HG02763 (cell line): Measurements from ENCODE around the gene CDC42BPB.

Experiments
- ATAC-seq: cut with Tn5 transposase; IDR thresholded peaks from one replicate; pipeline ENCODE4 v1.9.1; 2021; ENCODE audit warnings: mild to moderate bottlenecking, moderate library complexity; ENCODE audit not compliant: unreplicated experiment

CDC42BPB gene

DNA sequence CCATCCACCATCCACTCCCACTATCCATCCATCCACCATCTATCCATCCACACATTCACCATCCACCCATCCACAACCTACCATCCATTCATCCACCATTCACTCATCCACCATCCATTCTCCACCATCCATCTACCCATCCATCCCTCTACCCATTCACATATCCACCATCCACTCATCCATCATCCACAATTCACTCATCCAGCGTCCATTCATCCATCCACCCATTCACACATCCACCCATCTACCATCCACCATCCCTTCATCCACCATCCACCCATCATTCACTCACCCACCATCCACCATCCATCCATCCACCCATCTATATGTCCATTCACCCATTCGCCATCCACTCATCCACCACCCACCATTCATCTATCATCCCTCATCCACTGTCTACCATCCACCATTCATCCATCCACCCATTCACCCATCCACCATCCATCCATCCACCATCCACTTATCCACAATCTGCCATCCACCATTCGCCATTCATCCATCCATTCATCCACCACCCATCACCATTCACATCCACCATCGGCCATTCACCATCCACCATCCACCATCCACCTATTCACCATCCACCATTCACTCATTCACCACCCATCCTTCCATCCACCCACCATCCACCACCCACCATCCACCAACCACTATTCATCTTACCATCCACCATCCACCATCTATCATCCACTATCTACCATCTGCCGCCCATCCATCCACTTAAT lies 136.9 kb downstream of the CDC42BPB start:
- no peak for ATAC-seq

GRCh38 chr14:102918438-102918837 lies 138.9 kb downstream of the CDC42BPB start:
- ATAC-seq, result no peak

DNA sequence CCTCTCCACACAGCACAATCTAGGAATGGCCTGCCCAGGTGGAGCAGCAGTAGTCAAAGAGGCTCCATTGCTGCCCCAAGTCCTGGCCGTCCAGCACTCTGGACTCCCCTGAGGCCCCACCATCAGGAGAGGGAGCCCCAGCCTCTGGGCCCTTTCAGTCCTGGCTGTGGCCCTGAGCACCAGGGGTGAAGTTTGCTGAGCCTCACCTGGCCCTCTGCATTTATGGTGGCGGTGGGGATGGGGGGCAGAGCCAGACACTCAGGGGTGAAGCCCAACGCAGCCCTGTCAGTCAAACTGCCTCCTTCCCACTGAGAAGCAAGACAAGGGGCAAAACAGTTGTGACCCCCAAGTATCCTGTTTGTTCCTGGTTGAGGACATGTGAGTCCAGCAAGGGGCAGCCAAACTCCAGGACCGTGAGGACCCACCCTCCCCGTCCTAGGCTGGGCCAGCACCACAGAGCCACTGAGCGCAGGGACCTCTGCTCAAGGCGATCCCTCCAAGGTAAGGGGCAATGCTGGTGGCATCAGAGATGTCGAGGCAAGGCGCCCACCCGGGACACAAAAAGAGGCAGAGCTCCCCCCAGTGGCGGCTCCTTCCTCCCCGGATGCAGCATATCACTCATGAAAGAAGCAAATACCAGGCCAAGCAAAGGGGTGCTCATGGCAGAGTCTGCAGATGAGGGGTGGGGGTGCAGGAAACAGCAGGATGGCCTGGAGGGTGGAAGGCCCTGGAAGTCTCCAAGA lies 139.7 kb downstream of the CDC42BPB start:
- ATAC-seq, result no peak

DNA sequence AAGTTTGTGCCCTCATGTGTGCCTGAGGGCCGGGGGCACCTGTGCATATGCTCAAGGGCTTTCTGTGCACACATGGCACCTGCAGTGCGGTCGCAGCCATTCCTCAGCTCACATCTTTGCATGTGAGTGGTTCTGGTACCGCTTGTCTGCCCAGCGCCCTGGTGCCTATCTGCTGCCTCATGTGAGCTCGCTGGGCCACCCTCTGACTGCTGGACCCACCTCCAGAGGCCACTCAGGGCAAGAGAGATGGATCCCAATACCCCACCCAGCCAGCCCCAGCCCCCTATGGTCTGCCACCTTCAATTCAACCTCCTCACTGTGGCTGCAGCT lies 140.3 kb downstream of the CDC42BPB start:
- no peak for ATAC-seq

- no peak for ATAC-seq
Measured at GRCh38 chr14:102916347-102917055, 140.8 kb downstream of the CDC42BPB start.

- no peak for ATAC-seq
Measured at GRCh38 chr14:102915292-102916110, 141.8 kb downstream of the CDC42BPB start.

DNA sequence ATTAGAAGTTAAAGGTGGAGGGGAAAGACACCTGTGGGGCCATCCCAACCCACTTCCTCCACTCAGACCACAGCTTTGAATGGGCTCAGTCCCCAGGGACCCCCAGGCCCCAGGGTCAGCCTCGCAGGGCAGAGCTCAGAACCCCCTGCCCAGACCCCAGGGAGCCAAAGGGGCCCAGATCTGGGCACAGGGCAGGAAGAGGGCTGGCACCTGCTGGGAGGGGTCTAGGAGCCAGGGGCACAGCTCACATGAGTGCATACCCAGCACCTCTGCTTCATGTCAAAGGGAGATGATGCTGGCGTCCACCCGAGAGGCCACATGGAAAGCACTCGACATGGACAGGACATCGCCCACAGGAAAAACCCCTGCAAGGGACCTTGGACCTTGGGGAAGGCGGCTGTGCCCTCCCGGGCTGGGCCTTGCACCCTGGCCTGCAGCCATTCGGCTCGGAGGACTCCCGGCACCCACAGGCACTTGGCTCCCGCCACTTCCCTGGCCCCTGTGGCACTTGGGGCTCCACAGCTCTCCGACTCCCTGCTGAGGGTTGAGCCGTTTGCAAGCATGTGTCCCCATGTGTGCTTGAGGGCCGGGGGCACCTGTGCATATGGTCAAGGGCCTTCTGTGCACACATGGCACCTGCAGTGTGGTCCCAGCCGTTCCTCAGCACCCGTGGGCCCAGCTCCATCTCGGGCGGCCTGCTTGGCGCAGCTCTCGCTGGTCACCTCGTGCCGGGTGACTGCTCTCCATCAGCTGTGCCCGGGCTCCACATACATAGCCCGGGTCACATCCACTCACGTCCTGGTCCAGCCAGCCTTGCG lies 142.7 kb downstream of the CDC42BPB start:
- no peak for ATAC-seq

DNA sequence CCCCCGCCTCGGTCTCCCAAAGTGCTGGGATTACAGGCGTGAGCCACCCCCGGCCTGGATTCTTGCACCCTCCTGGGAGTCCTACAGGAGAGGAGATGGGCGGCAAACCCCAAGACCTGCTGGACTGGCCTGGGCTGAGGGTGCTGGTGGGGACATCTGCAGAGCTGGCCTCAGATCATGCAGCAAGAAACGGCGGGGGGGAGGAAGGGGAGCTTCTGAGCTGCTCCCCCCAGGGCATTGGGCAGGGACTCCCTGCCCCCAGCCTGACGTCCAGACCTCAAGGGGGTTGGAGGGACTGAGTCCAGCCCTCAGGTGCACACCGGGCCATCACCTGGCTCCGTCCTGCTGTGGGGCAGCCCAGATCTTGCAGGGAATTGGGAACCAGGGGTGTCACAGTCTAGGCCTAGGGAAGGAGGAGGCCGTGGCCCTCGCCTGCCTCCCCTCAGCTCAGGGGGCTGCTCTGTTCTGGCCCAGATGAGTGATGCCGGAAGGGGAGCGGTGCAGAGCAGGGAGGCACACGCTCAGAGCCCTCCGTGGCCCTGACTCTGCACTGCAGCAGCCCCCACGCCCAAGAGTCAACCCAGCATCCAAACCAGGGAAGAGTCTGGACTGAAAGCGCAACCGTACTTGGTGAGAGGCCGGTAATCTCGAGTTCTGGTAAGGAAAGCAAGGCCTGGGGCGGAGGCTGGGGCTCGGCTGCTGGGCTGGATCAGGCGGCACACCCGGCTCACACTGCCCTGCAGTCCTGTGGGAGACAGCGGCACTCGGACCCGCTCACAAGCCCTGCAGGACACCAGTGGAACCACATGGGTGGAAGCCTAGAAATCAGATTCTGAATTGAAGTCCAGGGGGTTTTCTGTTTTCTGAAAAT lies 143.8 kb downstream of the CDC42BPB start:
- ATAC-seq, result no peak

DNA sequence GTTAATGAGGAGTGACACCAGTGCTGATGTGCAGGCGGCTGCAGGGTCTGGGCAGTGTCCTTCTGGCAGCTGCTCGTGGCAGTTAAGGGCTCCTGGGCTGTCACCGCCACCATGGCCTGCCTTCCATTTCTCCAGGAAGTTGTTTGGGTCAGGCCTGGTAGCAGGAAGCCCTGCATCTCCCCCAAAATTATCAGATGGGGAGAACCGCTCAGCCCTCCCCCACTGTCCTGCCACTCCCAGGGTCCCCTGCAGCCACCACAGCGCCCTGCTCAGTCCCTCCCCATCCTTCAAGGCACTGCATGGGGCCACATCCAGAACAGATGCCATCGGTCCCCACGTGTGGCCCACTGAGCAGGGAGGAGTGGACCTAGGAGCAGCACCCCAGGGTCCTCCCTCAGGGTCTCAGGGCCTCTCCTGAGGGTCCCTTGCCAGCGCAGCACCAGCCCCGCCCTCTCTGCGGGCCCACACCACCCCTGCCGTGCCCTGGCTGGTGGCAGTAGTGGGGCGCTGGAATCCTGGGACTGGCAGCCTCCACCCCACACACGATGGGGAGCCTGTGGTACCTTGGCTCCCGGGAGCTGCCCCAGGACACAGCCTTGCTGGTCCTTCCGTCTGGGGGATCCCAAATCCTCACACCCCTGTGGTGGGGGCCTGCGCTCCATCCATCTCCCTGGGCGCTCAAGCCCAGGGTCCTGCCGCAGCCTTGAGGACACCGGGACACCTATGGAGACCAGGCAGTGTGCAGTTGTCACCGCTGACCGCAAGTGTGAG lies 145.2 kb downstream of the CDC42BPB start:
- no peak for ATAC-seq

DNA sequence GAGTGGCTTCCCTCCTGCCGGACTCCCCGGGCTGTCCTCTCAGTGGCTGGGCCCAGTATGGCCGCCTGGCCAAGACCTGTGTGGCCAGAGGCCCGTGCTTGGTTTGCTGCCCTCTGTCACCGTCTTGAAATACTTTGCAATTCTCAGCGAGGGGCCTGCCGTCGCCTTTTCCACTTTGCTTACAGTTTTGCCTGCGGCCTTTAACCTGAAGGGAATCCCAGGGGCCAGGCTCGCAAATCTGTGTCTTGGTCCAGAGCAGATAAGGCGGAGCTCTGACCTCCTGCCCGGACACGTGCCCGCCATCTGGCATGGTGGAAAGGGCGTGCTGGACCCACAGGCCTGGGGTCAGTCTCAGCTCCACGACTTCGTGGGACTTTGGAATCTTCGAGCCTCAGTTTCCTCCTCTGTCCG lies 145.8 kb downstream of the CDC42BPB start:
- ATAC-seq, result no peak

DNA sequence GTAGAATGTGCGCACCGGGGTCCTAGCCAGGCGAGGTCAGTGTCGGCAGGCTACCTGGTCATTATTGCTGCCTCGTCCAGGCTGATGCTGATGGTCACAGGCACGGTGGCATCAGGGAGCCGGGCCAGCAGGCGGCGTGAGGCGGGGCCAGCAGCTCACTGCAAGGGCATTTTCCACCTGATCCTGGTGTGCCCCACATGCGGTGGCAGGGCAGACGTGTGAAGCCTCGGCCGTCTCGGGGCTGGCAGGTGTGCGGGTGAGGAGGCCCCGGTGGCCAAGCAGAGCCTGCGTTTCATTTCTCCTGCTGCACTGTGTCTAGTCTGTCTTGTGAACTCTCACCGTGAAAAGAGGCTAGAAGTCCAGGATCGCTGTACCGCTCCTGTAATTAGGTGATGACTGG lies 146.9 kb downstream of the CDC42BPB start:
- ATAC-seq, result no peak

- no peak for ATAC-seq
Measured at GRCh38 chr14:102909911-102910310, 147.4 kb downstream of the CDC42BPB start.

GRCh38 chr14:102909462-102909861 lies 147.9 kb downstream of the CDC42BPB start:
- no peak for ATAC-seq

DNA sequence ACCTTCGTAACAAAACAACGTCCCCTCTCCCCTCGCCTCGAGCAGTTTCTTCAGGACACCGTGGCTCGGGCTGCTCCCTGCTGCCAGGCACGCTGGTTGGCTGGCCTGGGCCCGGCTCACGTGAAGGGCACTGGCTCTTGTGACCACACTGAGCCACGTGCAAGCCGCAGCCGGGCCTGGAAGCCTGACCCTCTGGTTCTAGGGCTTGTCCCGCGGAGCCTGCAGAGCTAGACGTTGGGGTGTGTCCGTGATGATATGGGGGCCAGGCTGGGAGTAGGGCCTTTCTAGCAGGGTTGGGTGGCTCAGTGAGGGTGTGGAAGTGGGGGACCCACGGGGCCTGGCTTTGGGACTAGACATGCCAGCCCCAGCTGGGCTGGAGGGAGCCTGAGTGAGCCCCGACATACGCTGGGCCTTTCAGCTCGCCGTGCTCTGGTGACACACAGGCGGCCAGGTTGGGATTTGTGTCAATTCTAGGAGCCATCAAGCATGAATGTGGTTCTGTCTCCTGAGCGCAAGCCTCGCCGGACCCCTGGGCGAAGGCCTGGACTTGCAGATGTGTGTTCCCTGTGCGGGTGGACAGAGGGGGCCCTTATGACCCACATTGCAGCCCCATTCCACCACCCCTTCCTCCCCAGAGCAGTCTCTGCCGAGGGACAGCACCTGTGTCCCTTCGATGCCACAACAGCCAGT lies 148.4 kb downstream of the CDC42BPB start:
- no peak for ATAC-seq

DNA sequence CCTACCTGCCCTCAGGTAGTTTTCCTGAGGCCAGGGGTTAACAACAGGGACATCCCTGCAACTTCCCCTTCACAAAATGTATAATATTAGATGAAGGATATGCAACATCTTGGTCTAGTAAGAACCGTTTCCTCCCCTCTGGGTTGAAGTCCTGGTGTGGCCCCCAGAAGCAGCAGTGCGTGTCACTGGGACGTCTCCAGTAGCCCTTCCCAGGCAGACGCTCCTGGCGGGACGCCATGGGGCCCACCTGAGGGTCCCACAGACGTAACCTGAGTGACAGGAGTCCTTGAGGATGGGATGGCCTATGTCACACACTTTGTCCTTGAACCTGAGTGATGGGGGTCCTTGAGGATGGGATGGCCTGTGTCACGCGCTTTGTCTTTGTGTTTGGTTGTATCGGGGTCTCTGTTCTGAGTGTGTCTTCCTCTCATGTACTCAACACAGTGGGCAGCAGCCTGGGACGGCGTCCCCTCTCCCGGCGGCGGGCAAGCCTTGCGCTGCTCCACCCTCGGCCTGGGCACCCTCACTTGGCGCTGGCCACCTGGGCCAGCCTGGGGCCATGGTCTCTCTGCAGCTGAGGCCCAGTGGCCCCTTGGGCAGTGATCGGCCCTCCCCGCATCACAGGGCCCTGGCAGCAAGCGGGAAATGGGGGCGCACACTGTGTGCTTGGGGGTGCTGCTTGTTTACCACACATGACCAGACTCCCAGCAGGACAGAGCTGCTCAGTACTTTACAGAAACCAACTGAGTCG lies 149.2 kb downstream of the CDC42BPB start:
- no peak for ATAC-seq

DNA sequence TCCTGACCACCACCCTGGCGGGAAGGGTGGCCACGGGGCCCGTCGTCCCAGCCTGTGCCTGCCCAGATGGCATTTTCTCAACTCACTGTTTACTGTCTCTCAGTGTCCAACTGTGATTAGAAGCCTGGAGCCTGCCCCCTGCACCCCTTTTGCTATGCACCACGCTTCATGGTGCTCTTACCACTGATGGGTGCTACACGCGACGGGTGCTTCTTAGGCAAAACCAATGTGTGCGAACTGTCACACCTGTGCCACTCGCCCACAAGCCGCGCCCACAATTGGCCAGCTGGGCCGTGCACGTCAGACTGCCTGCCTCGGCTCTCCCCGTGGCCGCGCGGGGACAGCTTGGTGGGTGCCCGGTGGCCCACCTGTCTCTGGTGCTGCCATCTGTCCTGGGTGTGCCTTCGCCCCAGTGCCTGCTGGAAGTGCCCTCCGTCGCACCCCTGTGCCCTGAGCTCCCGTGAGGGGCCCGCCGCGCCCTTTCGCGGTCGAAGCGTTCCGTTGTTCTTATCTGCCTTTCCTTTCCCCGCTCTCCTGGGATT lies 150.0 kb downstream of the CDC42BPB start:
- ATAC-seq, result no peak
